Kidney (tissue), 14 donors: Measurements from ENCODE around the gene DLEU7. TPM values are rescaled to one million over a fixed set of nuclear protein-coding genes. Genes with fewer than 3 reads are reported as not detected.

Experiments
- DNase-seq, 5 donors: peaks; one replicate each; pipeline ENCODE4 v3.0.0-alpha.2; 2013 to 2020
- FAIRE-seq: peaks from 2 replicates; lab custom pipeline; 2012; peaks lifted over from hg19 to GRCh38; lab: Jason Lieb, UNC
- H3K27ac ChIP-seq, 2 donors: one replicate each; pipeline ENCODE4 v1.7.0; 2013; ENCODE audit warnings: low read depth in 2 of 2, low read length in 2 of 2, inconsistent platforms in 1 of 2
- H3K27me3 ChIP-seq: one replicate; pipeline ENCODE4 v1.7.1; 2013; ENCODE audit warnings: low read length, inconsistent platforms; ENCODE audit not compliant: control insufficient read depth, insufficient read depth
- H3K36me3 ChIP-seq, 3 donors: one replicate each; pipeline versions ENCODE4 v1.7.0 to v1.7.1; 2013; ENCODE audit warnings: low read length in 3 of 3, control low read depth in 1 of 3, inconsistent platforms in 1 of 3; ENCODE audit not compliant: insufficient read depth in 3 of 3, control insufficient read depth in 2 of 3
- H3K4me1 ChIP-seq, 3 donors: one replicate each; pipeline versions ENCODE4 v1.7.0 to v1.7.1; 2013; ENCODE audit warnings: low read length in 3 of 3, inconsistent platforms in 1 of 3, low read depth in 1 of 3; ENCODE audit not compliant: control insufficient read depth in 2 of 3, insufficient read depth in 2 of 3
- H3K4me3 ChIP-seq, 3 donors: one replicate each; pipeline versions ENCODE4 v1.7.0 to v1.8.1; 2013; ENCODE audit warnings: low read length in 3 of 3, control low read depth in 1 of 3, inconsistent platforms in 1 of 3
- H3K9ac ChIP-seq, 3 donors: one replicate each; pipeline versions ENCODE4 v1.7.0 to v1.7.1; 2013; ENCODE audit warnings: low read length in 3 of 3, control low read depth in 1 of 3, inconsistent platforms in 1 of 3
- H3K9me3 ChIP-seq, 3 donors: one replicate each; pipeline versions ENCODE4 v1.7.0 to v1.7.1; 2013; ENCODE audit warnings: low read length in 3 of 3, control low read depth in 1 of 3, inconsistent platforms in 1 of 3; ENCODE audit not compliant: control insufficient read depth in 2 of 3, insufficient read depth in 1 of 3
- intact Hi-C: fragments of 100-400 bp; cut with DNase I; formaldehyde crosslinking; loops from one replicate; pipeline ENCODE4 v1.11.1; 2022
- polyA plus RNA-seq: library from polyadenylated mRNA; stranded (reverse); fragments of 350-450 nt; fragmentation: Illumina TruSeq; extraction: RNeasy Lipid Tissue Mini Kit (QIAGEN cat#74804); gene quantifications from one replicate; pipeline ENCODE4 v1.2.3, GENCODE V29; 2014; ENCODE audit warnings: low read depth, low replicate concordance; ENCODE audit not compliant: insufficient read depth
- total RNA-seq: library from RNA; stranded (reverse); fragmentation: NEBNext Ultra II Directional; extraction: Animal tissue kit (Norgen Biotek cat#: 25700); gene quantifications from one replicate; pipeline ENCODE4 v1.2.1, GENCODE V29; 2021
- TF ChIP-seq, protein P1 (sequence below): IDR thresholded peaks from 3 replicates; pipeline ENCODE4 v1.5.1; 2012; ENCODE audit warnings: mild to moderate bottlenecking, moderate library complexity, borderline replicate concordance; ENCODE audit not compliant: insufficient read depth; ENCODE audit errors: extremely low read depth
- donor health status: control.
- donor health status: control.
- donor health status: control.
- donor health status: control.
- donor health status: control.
- donor health status: DM: yes; HTN: yes; CAD: no.
- donor health status: Normal renal cell carcinoma (clear cell type).

Gene DLEU7
- total and polyA plus RNA-seq, 2 donors from 2014 or later = 0.28 to 0.75 TPM

DNA sequence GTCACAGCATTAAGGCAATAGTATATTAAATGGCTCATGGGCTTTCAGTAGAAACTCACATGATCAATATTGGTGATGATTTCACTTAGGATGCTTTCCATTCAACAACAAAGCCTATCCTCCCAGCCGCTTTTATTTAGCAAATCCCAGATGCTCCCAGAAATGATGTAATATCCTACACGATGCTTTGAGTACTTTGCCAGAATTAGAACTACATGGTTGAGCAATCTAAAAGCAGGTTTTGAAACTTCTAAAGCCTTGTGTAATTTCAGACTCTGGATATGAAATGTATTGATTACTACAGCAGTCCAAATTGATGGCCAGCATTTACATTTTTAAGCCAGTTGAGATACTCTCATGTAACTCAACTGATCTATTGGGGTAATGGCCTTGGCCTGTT, 13.6 kb downstream of the DLEU7 start:
- no peak for FAIRE-seq
- TF ChIP-seq, protein P1, sequence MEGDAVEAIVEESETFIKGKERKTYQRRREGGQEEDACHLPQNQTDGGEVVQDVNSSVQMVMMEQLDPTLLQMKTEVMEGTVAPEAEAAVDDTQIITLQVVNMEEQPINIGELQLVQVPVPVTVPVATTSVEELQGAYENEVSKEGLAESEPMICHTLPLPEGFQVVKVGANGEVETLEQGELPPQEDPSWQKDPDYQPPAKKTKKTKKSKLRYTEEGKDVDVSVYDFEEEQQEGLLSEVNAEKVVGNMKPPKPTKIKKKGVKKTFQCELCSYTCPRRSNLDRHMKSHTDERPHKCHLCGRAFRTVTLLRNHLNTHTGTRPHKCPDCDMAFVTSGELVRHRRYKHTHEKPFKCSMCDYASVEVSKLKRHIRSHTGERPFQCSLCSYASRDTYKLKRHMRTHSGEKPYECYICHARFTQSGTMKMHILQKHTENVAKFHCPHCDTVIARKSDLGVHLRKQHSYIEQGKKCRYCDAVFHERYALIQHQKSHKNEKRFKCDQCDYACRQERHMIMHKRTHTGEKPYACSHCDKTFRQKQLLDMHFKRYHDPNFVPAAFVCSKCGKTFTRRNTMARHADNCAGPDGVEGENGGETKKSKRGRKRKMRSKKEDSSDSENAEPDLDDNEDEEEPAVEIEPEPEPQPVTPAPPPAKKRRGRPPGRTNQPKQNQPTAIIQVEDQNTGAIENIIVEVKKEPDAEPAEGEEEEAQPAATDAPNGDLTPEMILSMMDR = no peak
- intact Hi-C loops = no loop called here
- Histone ChIP-seq H3K4me1 (no peaks in the 10 kb centered on the region), H3K4me3 (no peak overlapping the region), H3K27ac (no peak overlapping the region), H3K9ac (no peak overlapping the region), H3K9me3 (no peaks in the 10 kb centered on the region), H3K36me3 (no peaks in the 10 kb centered on the region), H3K27me3 (no peaks in the 10 kb centered on the region)
- no peak for DNase-seq

DNA sequence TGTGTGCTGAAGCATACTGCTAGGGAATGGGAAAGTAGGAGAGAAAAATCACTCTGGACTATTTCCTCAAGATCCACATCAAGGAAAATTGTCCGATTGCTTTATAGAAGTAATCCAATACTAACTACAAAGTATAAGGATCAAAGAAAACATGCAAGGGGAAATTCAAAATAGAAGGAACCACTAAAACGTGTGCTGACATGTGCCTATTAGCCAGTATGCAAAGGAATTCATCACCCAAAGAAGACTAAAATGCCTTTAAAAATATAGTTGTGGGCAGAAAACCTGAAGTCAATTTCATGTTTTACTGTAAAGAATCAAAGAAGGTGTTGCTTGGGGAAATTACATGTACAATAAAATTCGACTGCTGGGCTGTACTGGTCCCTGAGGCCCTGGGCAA, 14.3 kb downstream of the DLEU7 start:
- no peaks in the 10 kb centered on the region for H3K27me3 ChIP-seq
- H3K4me3 ChIP-seq = no peak overlapping the region
- no peaks in the 10 kb centered on the region for H3K36me3 ChIP-seq
- no peaks in the 10 kb centered on the region for H3K9me3 ChIP-seq
- no peak overlapping the region for H3K9ac ChIP-seq
- DNase-seq (no peak), FAIRE-seq (no peak)
- no peaks in the 10 kb centered on the region for H3K4me1 ChIP-seq
- no peak overlapping the region for H3K27ac ChIP-seq
- TF ChIP-seq, protein P1 = no peak
- intact Hi-C loops = no loop called here

DNA sequence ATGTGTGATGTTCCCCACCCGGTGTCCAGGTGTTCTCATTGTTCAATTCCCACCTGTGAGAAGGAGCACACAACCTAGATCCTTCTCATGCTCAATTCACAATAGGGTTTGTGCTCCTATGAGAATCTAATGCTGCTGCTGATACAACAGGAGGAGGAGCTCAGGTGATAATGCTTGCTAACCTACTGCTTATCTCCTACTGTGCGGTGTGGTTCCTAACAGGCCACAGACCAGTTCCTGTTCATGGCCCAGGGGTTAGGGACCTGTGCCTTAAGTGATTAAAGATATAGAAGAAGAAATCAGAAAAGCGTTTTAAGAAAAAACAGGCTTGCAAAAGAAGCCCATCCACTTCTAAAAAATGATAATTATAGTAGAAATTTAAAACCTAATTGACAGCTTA, 17.5 kb downstream of the DLEU7 start:
- TF ChIP-seq, protein P1 = no peak
- intact Hi-C loops = no loop called here
- Histone ChIP-seq H3K4me3 (no peak overlapping the region), H3K27me3 (no peaks in the 10 kb centered on the region), H3K4me1 (no peaks in the 10 kb centered on the region), H3K36me3 (no peaks in the 10 kb centered on the region), H3K9ac (no peak overlapping the region), H3K9me3 (no peaks in the 10 kb centered on the region), H3K27ac (no peak overlapping the region)
- no peak for DNase-seq
- FAIRE-seq = no peak

DNA sequence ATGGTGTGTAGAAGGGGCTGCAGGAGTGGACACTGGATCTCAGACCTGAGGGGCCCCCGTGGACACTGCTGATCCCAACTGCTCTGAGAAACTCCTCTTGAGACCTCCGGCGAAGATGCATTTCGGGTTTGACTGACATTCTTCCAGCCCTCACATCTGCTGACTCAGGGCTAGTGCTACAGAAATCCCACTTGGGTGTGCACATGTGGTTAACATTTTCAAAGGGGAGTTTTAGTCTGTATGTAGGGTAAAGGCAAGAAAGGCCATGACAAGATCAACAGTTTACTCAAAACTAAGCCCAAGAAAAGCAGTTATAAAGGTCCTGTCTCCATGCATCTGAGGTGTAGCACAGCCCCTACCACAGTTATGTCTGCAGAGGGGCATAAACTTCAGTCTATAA, 31.2 kb downstream of the DLEU7 start:
- H3K4me1 ChIP-seq = no peaks in the 10 kb centered on the region
- intact Hi-C loops = no loop called here
- no peaks in the 10 kb centered on the region for H3K27me3 ChIP-seq
- no peak for FAIRE-seq
- no peak overlapping the region for H3K9ac ChIP-seq
- no peak for DNase-seq
- no peak overlapping the region for H3K27ac ChIP-seq
- no peaks in the 10 kb centered on the region for H3K36me3 ChIP-seq
- no peaks in the 10 kb centered on the region for H3K9me3 ChIP-seq
- TF ChIP-seq, protein P1 = no peak
- no peak overlapping the region for H3K4me3 ChIP-seq
